Occipital lobe (tissue), 2 donors: Measurements from ENCODE around the gene SARDH. TPM values are rescaled to one million over a fixed set of nuclear protein-coding genes. Genes with fewer than 3 reads are reported as not detected.

Experiments
- DNase-seq: peaks from one replicate; lab custom pipeline; 2025; lab: John Stamatoyannopoulos, UW
- total RNA-seq: library from RNA; depleted of rRNA; stranded (reverse); fragments of >200 nt; gene quantifications from one replicate; pipeline ENCODE4 v1.2.3, GENCODE V29; 2014

The SARDH gene, protein sequence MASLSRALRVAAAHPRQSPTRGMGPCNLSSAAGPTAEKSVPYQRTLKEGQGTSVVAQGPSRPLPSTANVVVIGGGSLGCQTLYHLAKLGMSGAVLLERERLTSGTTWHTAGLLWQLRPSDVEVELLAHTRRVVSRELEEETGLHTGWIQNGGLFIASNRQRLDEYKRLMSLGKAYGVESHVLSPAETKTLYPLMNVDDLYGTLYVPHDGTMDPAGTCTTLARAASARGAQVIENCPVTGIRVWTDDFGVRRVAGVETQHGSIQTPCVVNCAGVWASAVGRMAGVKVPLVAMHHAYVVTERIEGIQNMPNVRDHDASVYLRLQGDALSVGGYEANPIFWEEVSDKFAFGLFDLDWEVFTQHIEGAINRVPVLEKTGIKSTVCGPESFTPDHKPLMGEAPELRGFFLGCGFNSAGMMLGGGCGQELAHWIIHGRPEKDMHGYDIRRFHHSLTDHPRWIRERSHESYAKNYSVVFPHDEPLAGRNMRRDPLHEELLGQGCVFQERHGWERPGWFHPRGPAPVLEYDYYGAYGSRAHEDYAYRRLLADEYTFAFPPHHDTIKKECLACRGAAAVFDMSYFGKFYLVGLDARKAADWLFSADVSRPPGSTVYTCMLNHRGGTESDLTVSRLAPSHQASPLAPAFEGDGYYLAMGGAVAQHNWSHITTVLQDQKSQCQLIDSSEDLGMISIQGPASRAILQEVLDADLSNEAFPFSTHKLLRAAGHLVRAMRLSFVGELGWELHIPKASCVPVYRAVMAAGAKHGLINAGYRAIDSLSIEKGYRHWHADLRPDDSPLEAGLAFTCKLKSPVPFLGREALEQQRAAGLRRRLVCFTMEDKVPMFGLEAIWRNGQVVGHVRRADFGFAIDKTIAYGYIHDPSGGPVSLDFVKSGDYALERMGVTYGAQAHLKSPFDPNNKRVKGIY
- total RNA-seq, result 2.5 TPM

DNA sequence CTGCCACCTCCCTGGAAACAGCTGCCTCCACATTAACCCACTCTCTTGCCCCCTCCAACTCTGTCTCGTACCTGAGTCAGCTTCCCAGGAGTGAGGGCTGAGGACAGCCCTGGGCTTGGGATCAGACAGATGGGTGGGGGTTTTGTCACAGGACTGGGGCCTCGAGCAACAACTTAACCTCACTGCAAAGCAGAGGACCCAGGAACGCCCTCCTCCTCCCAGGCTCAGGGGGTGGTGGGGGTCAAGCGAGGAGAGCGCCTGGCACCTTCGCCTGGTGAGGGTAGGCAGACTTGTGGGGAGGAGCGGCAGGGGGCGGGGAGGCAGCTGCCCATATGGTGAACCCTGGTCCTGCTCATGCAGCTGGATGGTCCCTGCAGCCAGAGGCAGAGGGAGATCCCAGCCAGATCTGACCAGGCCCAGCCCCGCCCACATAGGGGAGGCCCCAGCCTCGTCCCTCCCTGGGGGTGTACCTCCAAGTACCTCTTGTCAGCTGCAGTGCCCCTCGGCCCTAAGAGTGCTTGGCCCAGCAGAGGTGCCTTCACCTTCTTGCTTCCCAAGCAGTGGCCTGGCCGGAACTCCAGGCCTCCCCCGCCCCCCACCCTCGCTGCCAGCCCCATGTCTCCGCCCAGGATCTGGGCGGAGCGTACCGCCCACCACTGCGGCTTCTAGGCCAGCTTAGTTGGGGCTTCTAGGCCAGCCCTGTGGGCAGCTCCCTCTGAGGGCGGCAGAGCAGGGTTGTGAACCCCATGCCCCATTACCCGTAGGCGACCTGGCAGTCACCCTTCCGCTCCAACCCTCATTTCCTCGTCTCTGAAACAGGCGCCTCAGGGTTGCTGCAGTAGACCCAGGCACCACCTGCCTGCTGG is at the start of gene SARDH:
TSS of gene SARDH (minus strand) at position 579 of the 866 bp plus-strand sequence. CDS start 4,179 bp downstream, outside the sequence.
- DNase-seq, result no peak

DNA sequence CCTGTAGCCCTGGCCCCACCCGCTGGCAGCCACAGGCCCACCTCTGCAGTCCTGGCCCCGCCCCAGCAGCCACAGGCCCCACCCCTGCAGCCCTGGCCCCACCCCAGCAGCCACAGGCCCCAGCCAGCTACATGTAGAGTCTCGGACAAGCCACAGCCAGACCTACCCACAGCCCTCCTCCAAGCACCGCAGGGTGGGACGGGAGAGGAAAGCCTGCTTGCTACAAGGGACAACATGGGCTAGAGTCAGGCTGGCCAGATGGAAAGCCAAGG is 49.5 kb upstream of the SARDH start:
- no peak for DNase-seq

DNA sequence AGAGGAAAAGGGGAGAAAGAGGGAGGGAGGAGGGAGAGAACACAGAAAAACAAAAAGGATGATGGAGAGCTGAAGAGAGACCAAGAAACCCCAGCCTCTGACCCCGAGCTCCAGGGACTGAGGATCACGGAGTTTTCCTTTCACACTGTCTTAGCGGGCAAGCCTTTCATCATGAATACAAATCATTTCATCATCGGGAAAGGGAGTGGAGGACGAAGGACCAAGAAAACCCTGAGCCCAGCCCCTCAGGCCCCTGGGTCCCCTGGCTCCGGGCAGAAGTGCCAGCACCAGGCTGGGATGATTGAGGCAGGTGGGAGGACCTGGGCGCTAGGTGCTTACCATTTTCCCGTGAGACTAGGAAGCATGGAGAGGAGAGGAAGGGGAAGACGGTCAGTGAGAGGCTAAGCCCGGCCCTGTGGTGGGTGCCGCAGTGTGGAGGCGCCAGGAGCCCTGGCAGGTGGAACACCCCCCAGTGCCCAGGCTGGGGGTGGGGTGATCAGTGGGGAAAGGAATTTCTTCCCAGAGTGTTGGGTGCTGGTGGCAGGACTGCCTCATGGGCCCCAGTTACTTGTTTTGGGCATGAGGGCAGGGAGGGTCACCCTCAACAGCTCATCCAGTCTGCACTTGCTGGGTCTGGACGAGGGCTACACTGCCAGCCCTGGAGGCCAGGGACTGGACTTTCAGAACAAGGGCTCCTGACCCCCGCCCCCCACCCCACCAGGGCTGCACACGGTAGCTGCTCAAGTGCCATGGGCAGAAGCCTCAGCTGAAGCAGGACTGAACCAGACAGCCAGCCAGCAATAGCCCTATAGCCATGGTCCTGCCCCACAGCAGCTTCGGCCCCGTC is 49.0 kb upstream of the SARDH start:
- no peak for DNase-seq

DNA sequence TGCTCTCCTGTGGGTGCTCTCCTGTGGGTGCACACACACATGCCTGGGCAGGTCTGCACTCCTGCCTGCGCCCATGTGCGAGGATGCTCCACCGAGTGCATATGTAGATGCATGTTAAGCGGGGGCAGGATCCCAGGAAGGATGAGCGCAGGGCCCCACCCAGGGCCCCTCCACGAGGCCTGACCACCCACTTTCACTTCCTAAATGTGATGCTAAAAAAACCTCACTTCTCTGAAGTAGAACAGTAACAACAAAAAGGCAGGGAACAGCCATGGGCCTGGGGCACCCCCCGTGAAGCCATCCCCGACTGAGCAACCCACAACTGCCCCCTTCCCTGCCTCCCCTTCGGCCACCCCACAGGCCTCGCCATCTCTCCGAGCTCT is 48.2 kb upstream of the SARDH start:
- no peak for DNase-seq

DNA sequence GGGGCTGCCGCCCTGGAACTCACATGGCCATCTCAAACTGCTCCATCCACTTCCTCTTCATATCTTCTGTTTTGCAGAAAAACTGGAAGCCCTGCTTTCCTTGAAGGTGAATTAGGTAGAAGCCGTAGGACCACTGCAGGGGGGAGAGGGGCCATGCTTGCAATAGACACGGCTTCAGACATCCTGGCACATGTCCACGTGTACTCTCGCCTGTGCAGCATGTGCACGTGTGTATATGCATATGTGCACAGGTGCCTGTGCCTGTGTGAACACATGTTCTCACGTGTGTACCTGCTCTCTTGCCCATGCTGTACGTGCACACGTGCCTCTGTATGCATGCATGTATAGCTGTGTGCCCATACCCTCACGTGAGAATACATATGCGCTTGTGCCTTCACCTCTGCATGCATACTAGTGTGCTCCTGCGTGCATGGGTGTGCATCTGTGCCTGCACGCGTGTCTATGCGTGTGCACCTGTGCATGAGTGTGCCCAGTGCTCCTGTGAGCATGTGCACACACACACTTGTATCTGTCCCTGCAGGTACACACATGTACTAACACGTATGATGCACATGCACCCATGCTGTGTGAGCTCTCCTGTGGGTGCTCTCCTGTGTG is 47.7 kb upstream of the SARDH start:
- DNase-seq, result no peak

DNA sequence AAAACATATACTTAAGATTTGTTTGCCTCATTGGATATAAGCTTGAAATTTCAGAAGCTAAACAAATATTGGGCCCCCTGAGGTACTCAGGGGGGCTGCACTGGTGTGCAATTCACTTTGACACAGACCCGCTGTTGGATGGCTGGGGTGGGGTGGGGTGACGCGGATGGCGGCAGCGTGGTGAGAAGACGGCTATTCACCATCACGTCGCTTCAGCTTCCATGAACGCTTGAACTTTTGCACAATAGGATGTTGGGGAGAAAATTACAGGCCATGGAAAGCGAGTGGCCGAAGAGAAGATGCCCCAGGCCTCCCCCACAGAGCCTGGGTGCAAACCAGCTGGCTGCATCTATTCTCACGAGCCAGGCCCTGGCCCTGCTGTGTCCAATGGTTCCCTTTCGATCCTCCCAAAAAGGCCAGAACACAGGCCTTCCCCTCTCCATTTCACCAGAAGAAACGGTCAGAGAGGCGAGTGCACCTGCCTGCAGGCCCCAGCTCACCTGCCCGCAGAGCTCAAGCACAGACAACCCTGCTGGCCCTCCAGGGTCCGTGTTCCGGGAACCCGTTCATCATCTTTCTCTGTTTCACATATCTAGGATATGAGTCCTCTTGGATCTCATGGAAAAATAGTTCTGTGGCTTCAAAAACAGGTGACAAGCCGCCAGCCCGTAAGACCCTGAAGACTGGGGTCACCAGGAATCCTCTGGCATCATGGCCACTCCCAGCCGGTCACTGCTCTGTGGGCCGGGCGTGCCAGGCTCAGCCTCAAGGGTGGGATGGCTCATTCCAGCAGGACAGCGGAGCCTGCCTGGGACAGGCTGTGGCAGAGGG is 46.8 kb upstream of the SARDH start:
- DNase-seq, result no peak

DNA sequence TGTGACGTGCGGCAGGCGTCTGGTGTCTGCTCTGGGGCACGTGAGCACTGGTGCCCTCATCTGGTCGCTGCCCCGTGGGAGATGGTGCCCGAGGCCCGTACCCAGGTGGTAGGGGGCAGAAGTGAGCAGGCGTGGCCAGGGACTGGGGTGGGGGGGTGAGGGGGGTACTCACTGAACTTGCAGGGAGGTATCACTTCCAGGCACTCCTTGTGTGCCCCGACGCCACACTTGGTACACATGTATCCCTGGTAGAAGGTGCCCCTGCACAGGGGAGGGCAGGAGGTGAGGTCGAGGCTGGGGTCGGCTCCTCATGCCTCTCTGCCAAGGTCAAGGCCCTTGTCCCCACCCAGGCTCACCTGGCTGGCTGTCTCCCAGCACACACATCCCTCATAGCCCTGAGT is 45.2 kb upstream of the SARDH start:
- DNase-seq, result no peak

DNA sequence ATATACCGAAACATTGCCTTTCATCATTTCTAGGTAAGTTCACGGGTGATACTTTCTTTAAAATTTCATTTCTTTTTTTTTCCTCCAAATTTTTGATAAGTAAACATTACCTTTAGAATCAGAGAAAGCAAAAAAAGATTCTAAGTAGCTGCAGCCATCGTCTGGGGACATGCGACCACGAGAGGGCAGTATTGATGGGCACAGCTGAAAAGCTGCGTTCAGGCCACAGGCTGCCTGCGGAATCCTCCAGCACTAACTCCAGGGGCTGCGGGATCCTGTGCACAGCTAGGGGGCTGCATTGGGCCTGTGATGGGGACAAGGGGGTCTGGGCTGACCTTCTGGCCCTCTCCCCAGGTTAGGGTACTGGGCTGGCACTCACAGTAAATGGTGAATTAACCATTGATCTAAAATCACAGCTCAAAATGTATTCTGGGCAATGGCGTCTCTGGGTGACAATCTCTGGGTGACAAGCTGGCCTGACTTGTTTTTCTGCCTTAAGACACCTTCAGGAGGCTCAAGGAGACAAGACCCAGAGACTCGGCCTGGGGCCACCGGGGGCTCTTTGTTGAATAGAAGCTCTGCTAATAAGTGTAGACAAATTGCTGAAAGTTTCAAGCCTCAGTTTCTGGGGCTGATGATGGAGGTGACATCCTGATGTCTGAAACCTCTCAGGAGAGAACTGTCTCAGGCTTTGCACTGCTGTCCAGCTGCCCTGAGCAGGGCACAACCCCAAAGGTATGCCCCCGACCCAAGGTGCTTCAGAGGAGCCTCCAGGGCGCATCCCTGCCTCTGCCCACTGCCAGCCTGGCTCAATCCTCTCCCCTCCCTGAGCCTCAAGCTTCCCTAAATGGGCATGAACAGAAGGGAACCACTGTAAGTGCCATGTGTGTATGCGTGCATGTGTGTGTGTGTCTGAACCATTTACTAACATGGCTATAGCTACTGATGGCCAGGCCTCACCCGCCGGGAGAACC is 44.3 kb upstream of the SARDH start:
- DNase-seq, result peak; percentile 30

DNA sequence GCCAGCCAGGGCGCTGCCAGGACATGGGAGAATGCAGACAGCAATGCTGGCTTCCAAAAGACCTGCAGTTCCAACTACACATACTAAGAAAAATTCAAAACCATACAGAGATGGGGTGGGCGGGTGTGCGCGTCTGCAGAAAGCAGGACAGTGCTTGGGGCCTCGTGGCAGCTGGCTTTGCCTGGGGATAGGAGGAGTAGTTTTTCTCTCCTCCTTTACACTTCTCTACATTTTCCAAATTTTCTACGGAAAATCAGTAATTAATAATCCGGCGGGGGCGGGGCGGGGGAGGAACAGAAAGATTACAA is 43.6 kb upstream of the SARDH start:
- DNase-seq, result no peak

DNA sequence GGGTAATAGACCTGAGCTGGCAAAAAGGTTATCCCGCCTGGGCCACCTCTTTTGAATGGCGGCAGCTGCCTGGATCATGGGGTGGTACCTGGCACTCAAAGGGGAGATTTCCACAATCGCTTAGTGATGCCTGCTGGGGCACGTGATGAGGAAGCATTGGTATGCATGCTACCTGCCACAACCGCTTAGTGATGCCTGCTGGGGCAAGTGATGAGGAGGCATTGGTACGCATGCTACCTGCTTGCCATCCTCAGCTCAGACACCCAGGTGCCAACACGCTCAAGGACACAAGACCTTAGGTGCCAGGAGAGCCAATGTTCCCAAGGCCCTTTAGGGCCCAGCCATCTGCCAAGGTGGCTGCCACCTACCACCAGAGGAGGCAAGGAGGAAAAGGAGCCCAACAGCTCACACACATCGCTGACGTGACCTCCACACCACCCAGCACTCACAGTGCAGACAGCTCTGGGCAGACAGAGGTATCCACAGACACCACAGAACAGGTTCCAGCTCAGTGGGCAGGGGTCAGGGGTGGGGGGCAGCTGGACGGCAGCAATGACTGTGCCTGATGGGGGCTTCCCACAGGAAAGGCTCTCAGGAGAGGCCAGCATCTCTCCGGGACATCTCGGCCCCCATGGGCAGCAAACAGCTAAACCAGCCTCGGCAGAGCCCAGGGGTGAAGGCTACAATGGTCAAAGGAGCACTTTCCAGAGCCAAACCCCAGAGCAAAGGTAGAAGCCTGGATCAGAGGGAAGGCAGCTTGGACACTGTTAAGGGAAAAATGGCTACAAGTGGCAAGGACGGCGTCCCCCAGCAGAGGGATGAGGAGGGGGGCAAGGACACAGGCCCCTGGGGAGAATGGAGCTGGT is 43.0 kb upstream of the SARDH start:
- no peak for DNase-seq

DNA sequence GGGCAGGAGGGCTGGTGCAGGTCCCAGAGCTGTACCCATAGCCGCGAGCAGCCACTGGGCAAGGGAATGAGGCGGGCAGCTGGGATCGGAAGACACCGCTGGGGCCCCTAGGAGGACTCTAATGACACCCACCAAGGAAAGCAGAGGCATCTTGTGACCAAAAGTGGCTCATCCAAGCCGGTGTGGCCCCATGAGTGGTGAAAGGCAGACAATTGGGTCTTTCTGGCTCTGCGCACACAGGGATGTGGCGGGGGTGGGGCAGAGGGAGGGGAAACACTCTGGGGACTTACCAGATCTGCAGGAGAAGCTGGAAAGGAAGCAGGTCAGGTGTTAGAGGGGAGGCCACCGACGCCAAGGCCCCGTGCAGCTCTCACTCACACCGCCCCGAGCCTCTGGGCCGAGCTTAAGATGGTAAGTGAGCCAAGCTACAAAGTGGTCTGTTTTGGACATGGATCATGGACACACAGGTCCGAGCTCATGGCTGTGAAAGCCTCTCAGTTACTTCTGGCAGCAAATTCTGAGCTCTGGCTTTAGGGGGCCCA is 42.3 kb upstream of the SARDH start:
- no peak for DNase-seq

DNA sequence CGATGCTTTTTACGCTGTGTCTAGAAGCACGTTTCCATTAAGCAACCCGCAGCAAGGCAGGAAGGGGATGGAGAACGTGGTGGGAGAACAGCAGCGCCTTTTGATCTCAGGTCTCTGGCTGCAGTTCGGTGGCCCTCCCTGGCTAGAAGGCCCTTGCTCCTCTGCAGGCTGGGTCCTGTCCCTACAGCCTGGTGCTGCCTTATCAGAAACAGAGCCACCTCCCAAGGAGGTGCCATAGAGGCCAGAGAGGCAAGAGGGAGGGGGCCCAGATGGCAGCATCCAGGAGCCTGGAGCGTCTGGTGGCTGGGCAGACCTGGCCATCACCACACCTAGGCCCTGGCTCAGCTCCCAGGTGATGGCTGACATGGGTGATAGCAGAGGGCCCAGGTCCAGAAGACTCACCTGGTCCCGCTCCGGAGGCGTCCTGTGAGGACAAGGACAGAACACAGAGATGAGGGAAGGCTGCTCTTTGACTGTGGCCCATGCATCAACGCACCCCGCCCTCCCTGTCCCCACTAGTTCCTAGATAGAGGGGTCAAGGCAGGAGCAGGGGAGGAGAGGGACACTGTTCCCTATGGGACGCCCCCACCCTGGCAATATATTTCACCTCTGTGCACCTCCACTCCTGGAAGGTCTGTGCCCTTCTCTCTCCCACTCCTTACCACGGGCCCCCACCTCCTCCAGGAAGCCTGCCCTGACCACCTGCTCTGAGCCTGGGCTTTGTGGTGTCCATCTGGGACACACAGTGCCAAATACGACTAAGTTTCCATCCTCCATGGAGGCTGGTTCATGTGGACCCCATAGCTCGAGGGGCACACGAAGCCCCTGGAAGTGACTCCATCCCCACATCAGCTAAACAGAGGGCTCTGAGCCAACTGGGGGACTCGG is 41.6 kb upstream of the SARDH start:
- DNase-seq, result no peak

DNA sequence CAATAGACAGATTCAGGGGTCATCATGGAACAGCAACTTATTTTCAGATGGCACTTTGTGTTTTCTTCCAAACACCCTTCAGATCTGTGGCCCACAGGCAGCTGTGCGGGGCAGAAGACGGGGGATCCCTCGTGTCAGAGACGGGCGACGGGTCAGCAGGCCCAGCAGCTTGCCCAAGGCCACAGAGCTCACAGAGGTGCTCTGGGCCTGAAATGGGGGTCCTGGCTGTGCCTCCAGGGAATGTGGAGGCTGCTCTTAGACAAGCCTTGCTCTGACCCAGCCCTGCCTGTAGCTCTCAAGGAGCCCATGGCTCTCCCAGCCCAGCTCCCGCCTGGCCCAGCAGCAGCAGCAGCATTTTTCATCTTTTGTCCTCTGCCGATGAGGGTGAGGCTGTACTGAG is 40.9 kb upstream of the SARDH start:
- DNase-seq, result no peak

DNA sequence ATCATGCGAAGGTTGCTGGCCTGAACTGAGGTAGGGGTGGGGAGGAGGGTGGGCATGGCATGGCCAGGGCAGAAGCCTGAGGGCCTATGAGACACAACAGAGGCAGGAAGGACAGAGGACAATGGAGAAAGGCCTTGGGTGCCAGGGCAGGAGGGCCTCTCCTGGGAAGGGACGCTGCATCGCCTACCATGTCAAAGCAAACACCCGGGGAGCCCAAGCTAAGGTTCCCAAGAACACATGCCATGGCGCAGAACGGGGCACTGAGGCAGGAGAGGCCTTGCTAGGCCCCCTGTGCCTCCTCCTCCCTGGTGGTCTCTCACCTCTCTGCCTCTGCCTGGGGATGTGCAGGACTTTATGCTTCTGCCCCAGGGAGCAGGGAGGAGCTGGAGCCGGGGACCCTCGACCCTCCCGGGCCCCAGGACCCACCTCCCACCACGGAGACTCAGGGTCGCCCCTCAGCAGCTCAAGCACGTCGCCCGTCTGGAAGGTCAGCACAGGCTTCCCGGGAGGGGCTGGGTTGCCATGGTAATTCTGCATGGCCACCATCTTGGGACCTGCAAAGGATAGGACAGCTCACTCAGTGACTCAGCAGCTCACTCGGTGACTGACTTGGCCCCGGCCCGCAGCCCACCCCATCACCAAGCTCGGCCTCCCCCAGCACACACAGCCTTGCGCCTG is 40.3 kb upstream of the SARDH start:
- DNase-seq, result no peak

DNA sequence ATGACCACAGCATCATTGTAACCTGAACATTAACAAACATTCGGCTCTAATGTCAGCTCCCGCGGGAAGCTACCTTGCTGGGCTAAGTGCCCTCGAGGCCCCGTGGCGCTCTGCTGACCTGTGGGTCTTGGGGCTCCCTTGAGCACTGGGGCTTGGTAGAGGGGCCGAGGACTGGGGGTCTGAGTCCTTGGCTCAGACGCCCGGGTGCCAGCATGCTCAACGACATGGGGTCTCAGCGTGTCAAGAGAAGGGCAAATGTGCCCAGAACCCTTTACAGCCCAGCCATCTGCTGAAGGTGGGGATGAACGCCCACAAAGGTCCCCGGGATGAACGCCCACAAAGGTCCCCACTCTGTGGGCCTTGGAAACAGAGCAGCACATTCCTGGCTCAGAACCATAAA is 39.7 kb upstream of the SARDH start:
- DNase-seq, result no peak
